GM23338 (cell line): ENCODE data around the gene SHISA6.

Source experiments
- CREB1 ChIP-seq: fragments of 250-450 bp; sonication (Bioruptor Pico); IDR thresholded peaks from 2 replicates; pipeline ENCODE4 v1.5.0; 2020; ENCODE audit warnings: low read depth, mild to moderate bottlenecking, moderate library complexity
- CTCF ChIP-seq, 2 experiments: fragments of 200-600 bp in 1 of 2; sonication (generic) in 1 of 2; conservative IDR thresholded peaks; 2 replicates each; pipeline versions ENCODE4 v1.5.1 to v1.6.1; 2016 to 2017; ENCODE audit warnings: antibody characterized with exemption in 2 of 2, low read depth in 2 of 2, mild to moderate bottlenecking in 2 of 2, moderate library complexity in 1 of 2
- STAT1 ChIP-seq: IDR thresholded peaks from one replicate; pipeline ENCODE4 v1.6.1; 2016; ENCODE audit warnings: antibody characterized with exemption; ENCODE audit not compliant: unreplicated experiment

DNA sequence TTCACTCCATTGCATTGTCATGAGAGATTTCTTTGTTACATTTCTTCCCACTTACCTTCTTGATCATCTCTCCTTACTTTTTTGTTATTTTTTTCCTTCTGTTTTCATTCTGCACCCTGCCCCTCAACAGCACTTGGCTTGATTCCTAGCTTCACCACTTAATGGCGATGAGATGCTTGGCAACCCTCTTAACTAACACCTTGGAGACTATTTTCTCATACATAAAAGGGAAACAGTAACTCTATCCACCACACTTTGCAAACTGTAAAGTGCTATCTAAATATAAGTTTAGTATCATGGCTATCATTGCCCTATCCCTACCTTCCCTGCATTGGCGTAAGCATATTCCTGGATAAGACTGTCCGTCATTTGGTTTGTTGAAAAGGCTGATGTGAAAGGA is 177.3 kb downstream of the SHISA6 start:
- TF ChIP-seq CTCF (conservative IDR thresholded peaks at IDR 0.05; ENCODE audit: low read depth in 2 of 2) (no peak), STAT1 (no peak), CREB1 (CRISPR knock-in tag) (no peak)
